Germinal center (tissue), 1 donor: ENCODE data around the gene PEDS1.
"Not testable (repeated sequence)": the region's sequence is repeated elsewhere in the genome, so short reads cannot be mapped to it uniquely, and the experiment has no call there.

Experiments
- DNase-seq: peaks from one replicate; pipeline ENCODE4 v3.0.0; 2012; ENCODE audit warnings: mixed read lengths, low spot score

Gene PEDS1

GRCh38 chr20:50135157-50135556 is 18.4 kb downstream of the PEDS1 start:
- not testable (repeated sequence) for DNase-seq

GRCh38 chr20:50133474-50134217 is 19.9 kb downstream of the PEDS1 start:
- DNase-seq = no peak

GRCh38 chr20:50133041-50133440 is 20.5 kb downstream of the PEDS1 start:
- no peak for DNase-seq

GRCh38 chr20:50130995-50131394 is 22.5 kb downstream of the PEDS1 start:
- no peak for DNase-seq

GRCh38 chr20:50130356-50130723 is 23.2 kb downstream of the PEDS1 start:
- no peak for DNase-seq

GRCh38 chr20:50129662-50130355 is 23.7 kb downstream of the PEDS1 start:
- DNase-seq = no peak

GRCh38 chr20:50128520-50128905 is 25.0 kb downstream of the PEDS1 start:
- no peak for DNase-seq

GRCh38 chr20:50127587-50128519 is 25.7 kb downstream of the PEDS1 start:
- DNase-seq = no peak

GRCh38 chr20:50126662-50127061 is 26.9 kb downstream of the PEDS1 start:
- DNase-seq = no peak

GRCh38 chr20:50125279-50125678 is 28.2 kb downstream of the PEDS1 start:
- DNase-seq = no peak

GRCh38 chr20:50124496-50124895 is 29.0 kb downstream of the PEDS1 start:
- DNase-seq = no peak

GRCh38 chr20:50123418-50123817 is 30.1 kb downstream of the PEDS1 start:
- DNase-seq = no peak

GRCh38 chr20:50122763-50123162 is 30.8 kb downstream of the PEDS1 start:
- no peak for DNase-seq

- DNase-seq = no peak
Measured at GRCh38 chr20:50121858-50122271, 31.7 kb downstream of the PEDS1 start.

GRCh38 chr20:50120935-50121693 is 32.4 kb downstream of the PEDS1 start:
- DNase-seq = peak; percentile 70

GRCh38 chr20:50118203-50118602 is 35.3 kb downstream of the PEDS1 start:
- DNase-seq = no peak

- DNase-seq = no peak
Measured at GRCh38 chr20:50116368-50116999, 37.0 kb downstream of the PEDS1 start.

- DNase-seq = peak; percentile 89
Measured at GRCh38 chr20:50115591-50116367, 37.7 kb downstream of the PEDS1 start.

- DNase-seq = no peak
Measured at GRCh38 chr20:50115041-50115512, 38.4 kb downstream of the PEDS1 start.
